A172 (cell line): ENCODE measurements around the gene MMUT. TPM values are rescaled to one million over a fixed set of nuclear protein-coding genes. Genes with fewer than 3 reads are reported as not detected.
"Not testable (repeated sequence)": the region's sequence is repeated elsewhere in the genome, so short reads cannot be mapped to it uniquely, and the experiment has no call there.

Experiments used
- DNase-seq: peaks from one replicate; pipeline ENCODE4 v3.0.0-alpha.2; 2015; ENCODE audit warnings: low spot score
- total RNA-seq: library from RNA; depleted of rRNA; stranded (reverse); fragments of >200 nt; shearing (Covaris generic); gene quantifications from 2 replicates; pipeline ENCODE4 v1.2.3, GENCODE V29; 2014; rRNA removed

Gene MMUT
- total RNA-seq, 1 experiment from 2014 or later: 10.1 TPM

DNA sequence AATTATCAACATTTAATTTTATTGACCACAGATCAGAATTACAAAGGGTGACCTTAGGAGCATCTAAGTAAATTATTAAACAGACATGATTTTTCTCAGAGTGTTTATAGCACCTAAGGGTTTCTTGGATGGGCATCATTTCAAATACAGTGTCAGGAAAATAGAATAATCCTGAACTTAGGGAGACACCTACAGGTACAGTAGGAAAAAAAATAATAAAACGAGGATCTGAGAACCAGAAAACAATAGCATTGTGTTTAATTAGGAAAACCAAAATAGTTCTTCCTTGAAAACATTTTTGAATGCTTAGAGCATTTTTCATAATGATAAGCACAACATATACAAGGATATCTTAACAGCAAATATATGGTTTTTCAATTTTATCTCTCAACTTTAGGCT is 39.2 kb downstream of the MMUT start:
- peak; percentile 32 for DNase-seq

DNA sequence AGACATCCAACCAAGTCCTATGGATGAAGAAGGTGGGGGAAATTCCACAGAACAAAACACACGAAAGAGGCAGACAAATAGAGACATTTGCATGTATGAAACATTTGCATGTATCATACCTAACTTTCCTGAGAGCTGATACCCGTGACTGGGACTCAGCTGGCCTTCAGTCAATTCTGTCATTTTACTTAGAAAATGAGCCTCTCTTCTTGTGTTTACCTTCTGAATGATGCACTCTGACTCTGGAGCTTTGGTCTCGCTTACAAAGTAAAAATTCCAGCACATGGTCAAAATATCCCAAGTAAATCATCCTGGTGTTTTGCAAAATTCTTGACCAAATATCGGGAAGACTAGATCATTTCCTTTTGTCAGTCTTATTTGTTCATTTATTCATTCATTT is 46.9 kb downstream of the MMUT start:
- no peak for DNase-seq

DNA sequence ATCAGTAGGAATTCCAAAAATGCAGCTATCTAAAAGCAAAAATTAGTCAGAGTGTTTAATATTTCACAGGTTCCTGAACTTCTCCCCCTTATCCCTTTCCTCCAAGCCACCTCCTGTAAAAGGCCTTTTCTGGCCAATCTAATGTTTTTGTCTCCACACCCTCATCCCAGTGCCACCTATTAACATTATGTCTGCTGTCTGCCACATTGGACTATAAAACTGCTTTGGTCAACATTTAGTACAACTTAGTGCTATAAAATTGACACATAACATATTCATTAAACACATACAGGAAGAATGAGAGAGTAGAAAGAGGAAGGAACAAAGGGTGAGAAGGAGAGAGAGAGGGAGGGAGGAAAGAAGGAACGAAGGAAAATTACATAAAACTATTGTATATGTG is 47.7 kb downstream of the MMUT start:
- DNase-seq: no peak

DNA sequence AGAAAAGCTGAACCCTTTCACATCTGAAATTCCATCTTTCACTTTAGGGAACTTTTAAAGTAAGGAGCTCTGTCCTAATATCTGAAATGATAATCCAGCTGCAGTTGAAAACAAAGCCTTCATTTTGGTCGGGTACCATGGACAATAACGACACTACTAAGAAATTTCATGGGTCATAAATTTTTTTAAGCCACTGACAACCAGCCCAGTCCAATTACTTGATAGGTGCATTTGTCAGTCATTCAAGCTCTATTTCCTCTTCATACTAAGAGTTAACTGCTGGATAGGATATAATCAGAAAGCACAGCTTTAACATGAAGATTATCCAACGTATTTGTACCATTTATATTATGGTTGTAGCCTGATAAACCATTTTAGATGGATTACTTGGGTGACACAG is 52.5 kb downstream of the MMUT start:
- DNase-seq: peak; percentile 14

DNA sequence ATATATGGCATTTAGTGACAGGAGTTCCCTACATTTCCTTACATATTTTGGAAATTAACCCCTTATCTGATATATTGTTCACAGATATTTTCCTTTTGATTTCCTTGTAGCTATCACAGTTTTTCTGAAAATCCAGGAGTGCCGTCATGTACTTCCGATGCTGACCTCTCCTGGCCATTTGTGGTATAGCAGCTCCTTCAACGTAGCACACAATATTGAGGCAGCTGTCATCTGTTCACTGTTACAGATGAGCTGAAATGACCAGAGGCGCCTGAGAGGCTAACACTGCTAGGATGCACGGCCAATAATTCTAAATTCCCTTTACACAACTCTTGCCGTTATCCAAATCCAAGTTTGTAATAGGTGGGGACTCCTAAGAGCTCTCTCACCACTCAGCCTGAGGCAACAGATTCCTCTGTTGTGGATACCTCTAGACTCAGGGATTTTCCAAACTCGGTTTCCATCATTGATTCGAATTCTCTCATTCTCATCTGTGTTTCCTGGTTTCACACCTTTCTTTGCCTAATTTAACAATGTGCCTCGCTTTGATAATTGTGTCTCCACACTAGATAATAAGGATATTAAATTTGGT is 53.0 kb downstream of the MMUT start:
- peak; percentile 57 for DNase-seq

DNA sequence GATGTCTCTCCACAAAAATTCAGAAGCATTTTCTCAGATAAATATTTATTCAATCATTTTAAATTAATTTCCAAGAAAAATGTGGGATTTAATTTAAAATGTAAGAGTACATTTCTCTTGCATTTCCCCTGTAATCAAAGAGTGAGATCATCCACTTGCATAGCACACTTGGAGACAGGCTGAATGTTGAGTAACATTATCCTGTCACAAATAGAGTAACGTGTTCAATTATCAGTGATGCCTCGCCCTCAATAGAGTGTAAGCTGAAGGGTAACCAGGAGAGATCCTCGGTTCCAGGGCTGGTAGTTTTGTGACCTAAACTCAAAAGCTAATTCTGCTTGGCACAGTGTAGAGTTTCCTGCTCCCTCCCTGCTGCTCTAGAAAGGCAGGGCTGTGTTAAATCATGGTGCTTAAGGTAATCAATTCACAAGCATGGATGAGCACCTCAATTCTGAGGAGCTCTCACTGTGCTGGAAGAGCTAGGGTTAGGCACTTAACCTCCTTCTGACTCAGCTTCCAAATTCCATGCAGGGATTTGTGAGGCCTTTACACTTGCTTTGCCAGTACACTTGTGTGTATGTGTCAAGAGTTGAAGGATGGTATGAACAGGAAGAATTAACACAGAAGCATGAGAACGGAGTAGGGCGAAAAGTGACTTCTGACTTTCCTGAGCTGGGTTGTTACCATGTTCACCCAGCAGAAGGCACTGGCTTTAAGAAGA is 56.6 kb downstream of the MMUT start:
- no peak for DNase-seq

DNA sequence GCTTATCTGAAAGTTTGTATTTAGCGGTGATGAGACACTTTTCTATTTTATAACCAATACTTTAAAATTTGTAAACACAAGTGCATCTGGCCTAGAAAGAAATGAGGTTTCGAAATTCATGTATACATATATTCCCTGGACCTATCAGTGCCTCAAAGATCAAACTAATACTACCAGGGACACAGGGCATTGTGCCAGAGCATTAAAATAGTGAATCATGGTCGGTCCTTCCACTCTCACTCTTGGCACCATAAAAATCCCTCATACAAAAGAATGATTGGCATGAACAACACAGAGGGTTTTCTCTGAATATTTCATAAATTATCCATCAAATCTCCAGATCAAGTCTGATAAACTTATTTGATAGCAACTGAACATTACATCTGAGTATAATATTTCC is 62.0 kb downstream of the MMUT start:
- DNase-seq: no peak

DNA sequence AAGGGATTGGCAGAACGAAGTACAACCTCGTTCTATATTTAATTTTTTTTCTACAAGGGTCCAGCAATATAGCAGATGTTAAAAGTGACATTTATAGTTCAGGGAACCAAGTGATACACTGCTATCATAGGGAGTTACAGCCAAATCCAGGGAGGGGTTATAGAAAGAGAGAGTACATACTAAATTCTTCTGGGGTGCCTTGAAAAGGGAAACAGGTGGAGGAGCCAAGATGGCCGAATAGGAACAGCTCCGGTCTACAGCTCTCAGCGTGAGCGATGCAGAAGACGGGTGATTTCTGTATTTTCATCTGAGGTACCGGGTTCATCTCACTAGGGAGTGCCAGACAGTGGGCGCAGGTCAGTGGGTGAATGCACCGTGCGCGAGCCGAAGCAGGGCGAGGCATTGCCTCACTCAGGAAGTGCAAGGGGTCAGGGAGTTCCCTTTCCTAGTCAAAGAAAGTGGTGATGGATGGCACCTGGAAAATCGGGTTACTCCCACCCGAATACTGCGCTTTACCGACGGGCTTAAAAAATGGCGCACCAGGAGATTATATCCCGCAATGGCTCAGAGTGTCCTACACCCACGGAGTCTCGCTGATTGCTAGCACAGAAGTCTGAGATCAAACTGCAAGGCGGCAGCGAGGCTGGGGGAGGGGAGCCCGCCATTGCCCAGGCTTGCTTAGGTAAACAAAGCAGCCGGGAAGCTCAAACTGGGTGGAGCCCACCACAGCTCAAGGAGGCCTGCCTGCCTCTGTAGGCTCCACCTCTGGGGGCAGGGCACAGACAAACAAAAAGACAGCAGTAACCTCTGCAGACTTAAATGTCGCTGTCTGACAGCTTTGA is 76.2 kb downstream of the MMUT start:
- DNase-seq: not testable (repeated sequence)

DNA sequence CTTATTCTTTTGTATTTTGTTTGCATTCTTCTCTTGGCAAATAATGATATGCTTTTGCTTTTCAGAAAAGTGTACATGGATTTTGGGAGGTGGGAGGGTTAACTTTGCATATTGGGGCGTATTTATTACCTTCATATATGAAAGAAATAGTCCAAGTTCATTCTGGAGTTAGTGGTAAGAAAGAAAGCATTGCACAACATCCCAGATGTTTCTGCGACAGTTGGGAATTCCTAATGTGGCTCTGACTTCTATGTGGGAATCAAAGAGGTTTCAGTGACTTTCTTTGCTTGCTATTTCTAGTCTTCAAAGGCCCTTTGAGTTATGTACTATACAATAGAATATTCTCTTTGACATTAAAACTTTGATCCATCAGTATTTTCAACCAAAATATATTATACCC is 78.1 kb downstream of the MMUT start:
- no peak for DNase-seq

Other genes starting within 250 kb of the MMUT start
- gene CENPQ, start 117 bp upstream of the MMUT start, total RNA-seq: 26.0 and 32.8 TPM in 2 replicates
- gene GLYATL3, start 36.7 kb upstream of the MMUT start, total RNA-seq: not detected in 2 replicates
- 21.5 and 33.9 TPM in 2 replicates for gene C6orf141, start 87.4 kb upstream of the MMUT start, total RNA-seq
- gene RHAG, start 173.6 kb upstream of the MMUT start, total RNA-seq: not detected in 2 replicates